K562 (cell line): Measurements from ENCODE around the gene NAA38. TPM values are rescaled to one million over a fixed set of nuclear protein-coding genes. Genes with fewer than 3 reads are reported as not detected.

Experiments used
- CBX1 ChIP-seq: sonication (generic); IDR thresholded peaks from 2 replicates; pipeline ENCODE4 v1.6.1; 2016; ENCODE audit warnings: antibody characterized with exemption, low read depth, mild to moderate bottlenecking
- CCNT2 ChIP-seq: IDR thresholded peaks from 2 replicates; pipeline ENCODE4 v1.6.1; 2011; ENCODE audit warnings: borderline replicate concordance, low read depth, mild to moderate bottlenecking, moderate library complexity, mixed read lengths, low read length; ENCODE audit not compliant: insufficient read length; ENCODE audit errors: extremely low read depth
- CSDE1 ChIP-seq, 2 experiments: fragments of 450-650 bp; IDR thresholded peaks; 2 replicates each; pipeline ENCODE4 v1.6.1; 2016; ENCODE audit warnings: mild to moderate bottlenecking in 1 of 2
- GABPA ChIP-seq: fragments of 200-800 bp; sonication (Bioruptor generic); conservative IDR thresholded peaks from 2 replicates; pipeline ENCODE4 v1.6.1; 2016; ENCODE audit warnings: low read depth, missing genetic modification characterization, missing compliant biosample characterization
- MBD2 ChIP-seq: sonication (generic); IDR thresholded peaks from 2 replicates; pipeline ENCODE4 v1.6.1; 2016; ENCODE audit warnings: low read depth, borderline replicate concordance
- MECOM ChIP-seq: fragments of 250-450 bp; sonication (Bioruptor Pico); IDR thresholded peaks from 2 replicates; pipeline ENCODE4 v1.8.0; 2022; ENCODE audit warnings: inconsistent platforms
- MITF ChIP-seq: IDR thresholded peaks from 2 replicates; pipeline ENCODE4 v1.6.1; 2014; ENCODE audit warnings: antibody characterized with exemption
- RAD21 ChIP-seq, 2 experiments: fragments of 250-450 bp in 1 of 2; fragments of 450-650 bp in 1 of 2; sonication (Bioruptor Pico) in 1 of 2; formaldehyde crosslinking in 1 of 2; IDR thresholded peaks in 1 of 2; conservative IDR thresholded peaks in 1 of 2; 2 replicates each; pipeline versions ENCODE4 v1.4.0 to v1.8.0; 2020 to 2022; ENCODE audit warnings: mild to moderate bottlenecking in 2 of 2, moderate library complexity in 1 of 2
- RBM25 ChIP-seq: fragments of 200-400 bp; formaldehyde crosslinking; IDR thresholded peaks from 2 replicates; pipeline ENCODE4 v1.6.1; 2018; ENCODE audit warnings: low read length, low read depth, moderate library complexity; ENCODE audit not compliant: severe bottlenecking
- SMARCA5 ChIP-seq: fragments of 450-650 bp; IDR thresholded peaks from 2 replicates; pipeline ENCODE4 v1.6.1; 2016
- SP1 ChIP-seq: sonication (generic); formaldehyde crosslinking; IDR thresholded peaks from 2 replicates; pipeline ENCODE4 v1.8.1; 2022; ENCODE audit warnings: mild to moderate bottlenecking, missing genetic modification reagents
- ZNF12 ChIP-seq: sonication (generic); formaldehyde crosslinking; IDR thresholded peaks from 2 replicates; pipeline ENCODE4 v1.4.0; 2020; ENCODE audit warnings: mild to moderate bottlenecking, missing genetic modification reagents
- polyA plus RNA-seq, 8 experiments: library from polyadenylated mRNA; depleted of rRNA in 4 of 8; stranded (reverse) in 5 of 8; unstranded in 3 of 8; fragments of >200 nt; fragmentation: Nextera tagmentation in 2 of 8; fragmentation: Illumina TruSeq in 1 of 8; extraction: Ambion mirVana in 2 of 8; extraction: Trizol in 1 of 8; gene quantifications; 2 replicates each; pipeline versions ENCODE4 v1.2.1 to v1.2.3, GENCODE V29; 2011 to 2014; ENCODE audit warnings: inconsistent platforms in 1 of 8, missing spikeins in 1 of 8
- total RNA-seq, 7 experiments: library from RNA; depleted of rRNA in 6 of 7; stranded (reverse); fragments of >200 nt in 6 of 7; fragmentation: Illumina TruSeq in 2 of 7; extraction: Trizol in 2 of 7; gene quantifications; 2 replicates each; pipeline versions ENCODE4 v1.2.1 to v1.2.3, GENCODE V29; 2011 to 2021; ENCODE audit warnings: low replicate concordance in 1 of 7

Gene NAA38
- total and polyA plus RNA-seq, 9 of the 15 experiments (the other 6 are each of a cell fraction or from before 2014, with no cell fraction given), result 16.4 to 99.8 (median 57.3) TPM

DNA sequence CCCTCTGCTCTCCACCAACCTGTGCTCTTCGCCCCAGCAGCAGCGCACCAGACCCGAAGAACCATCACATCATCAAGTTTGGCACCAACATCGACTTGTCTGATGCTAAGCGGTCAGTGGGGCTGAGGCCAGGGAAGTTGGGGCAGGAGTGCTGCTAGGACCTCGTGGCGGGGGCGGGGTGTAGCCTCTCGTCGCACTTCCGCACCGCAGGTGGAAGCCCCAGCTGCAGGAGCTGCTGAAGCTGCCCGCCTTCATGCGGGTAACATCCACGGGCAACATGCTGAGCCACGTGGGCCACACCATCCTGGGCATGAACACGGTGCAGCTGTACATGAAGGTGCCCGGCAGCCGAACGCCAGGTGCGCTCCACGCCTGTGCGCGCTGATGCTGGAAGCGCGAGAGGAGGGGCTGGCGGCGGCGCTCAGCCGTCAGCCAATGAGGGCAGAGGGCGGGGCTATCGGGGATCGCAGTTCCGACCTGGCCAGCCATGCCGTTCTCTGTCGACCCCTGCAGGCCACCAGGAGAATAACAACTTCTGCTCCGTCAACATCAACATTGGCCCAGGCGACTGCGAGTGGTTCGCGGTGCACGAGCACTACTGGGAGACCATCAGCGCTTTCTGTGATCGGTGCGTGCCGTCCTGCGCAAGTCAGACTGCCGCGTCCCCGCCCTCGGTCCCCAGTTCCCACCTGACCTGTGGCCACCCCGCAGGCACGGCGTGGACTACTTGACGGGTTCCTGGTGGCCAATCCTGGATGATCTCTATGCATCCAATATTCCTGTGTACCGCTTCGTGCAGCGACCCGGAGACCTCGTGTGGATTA is 5.7 kb downstream of the NAA38 start (continued):
- TF ChIP-seq MITF, result no peak
- TF ChIP-seq MBD2, result 0 out of 2 replicates have a peak, but pooled peaks have one; percentile 13
- TF ChIP-seq GABPA (tag), result no peak
- peak; percentile 70; the same call in 1 of the 2 replicates for TF ChIP-seq CBX1
- peak; percentile 69 for TF ChIP-seq SP1 (CRISPR knock-in tag)
- TF ChIP-seq CCNT2, result peak; percentile 43
- no peak for TF ChIP-seq ZNF12
- no peak for TF ChIP-seq CSDE1 (IDR thresholded peaks at IDR 0.05)
- peak; percentile 54 for TF ChIP-seq RBM25
- peak; percentile 33 to 67; a peak in 3 of 4 replicates for TF ChIP-seq RAD21 (CRISPR knock-in tag; conservative IDR thresholded peaks at IDR 0.05 in 1 of 2, IDR thresholded peaks at IDR 0.05 in 1 of 2)
- TF ChIP-seq MECOM, result no peak
- TF ChIP-seq SMARCA5, result no peak
